HG02973 (cell line): ENCODE data around the gene CYGB.

Experiments
- ATAC-seq: cut with Tn5 transposase; IDR thresholded peaks from one replicate; pipeline ENCODE4 v1.9.1; 2021; ENCODE audit warnings: moderate library complexity; ENCODE audit not compliant: unreplicated experiment

Gene CYGB

DNA sequence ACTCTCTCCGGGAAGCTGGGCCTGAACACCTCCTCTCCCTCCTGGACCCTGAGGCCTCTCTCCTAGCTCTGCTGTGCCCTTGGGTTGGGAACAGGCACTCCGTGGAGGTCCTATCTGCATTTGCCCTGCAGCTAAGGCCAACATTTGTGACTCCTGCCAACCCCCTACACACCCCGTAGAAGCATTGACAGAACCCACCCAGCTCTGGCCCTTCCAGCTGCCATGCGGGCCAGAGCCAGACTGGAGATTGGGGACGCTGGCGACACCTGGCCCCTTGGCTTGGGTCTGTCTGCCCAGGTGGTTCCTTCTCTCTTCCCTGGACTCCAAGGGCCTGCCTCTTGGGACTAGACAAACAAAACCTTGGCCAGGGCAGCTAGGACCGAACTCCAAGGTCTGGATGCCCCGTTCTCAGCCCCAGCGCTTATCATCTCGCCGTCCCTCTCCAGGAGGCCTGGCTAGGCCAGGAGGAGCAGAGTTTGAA lies 35.6 kb downstream of the CYGB start:
- ATAC-seq: no peak

DNA sequence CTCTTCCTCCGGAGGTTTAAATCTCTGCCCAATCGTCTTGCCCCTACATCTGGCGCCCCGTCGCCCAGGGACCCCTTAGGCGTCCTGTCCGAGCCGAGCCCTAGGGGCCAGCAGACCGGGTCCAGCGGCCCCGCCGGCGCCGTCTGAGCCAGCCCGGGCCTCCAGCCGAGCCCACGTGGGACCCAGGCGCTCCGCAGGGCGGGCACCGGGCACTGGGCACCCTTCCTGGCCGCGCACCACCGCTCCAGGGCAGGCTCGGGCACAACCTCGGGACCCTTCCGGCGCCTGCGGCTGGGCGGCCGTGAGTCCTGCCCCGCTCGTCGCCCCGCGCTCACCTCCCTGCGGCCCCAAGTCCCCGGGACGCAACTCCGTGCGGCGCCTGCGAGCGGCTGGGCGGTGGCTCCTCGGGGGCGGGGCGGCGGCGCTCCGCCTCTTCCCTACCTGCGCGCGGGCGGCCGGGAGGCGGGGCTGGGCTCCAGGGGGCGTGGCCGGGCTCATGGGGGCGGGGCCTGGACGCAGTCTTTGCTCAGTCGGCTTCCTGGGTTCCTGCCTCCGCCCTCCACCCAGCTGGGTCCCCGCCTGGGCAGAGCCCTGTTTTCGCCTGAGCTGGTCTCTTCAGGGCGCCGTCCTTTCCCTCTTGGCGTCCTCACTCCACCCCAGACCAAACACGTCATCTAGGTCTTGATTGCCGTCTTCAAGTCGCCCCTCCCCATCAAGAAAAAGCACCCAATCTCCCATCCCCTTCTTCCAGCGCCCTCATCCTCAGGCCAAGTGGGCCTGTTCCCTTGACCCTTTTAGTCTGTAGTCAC lies 36.3 kb downstream of the CYGB start, which contains the start of gene RHBDF2:
RHBDF2 (minus strand) TSS at position 406 of the 809 bp plus-strand sequence. CDS start 19,899 bp downstream, outside the sequence.
- peak; percentile 65 for ATAC-seq

DNA sequence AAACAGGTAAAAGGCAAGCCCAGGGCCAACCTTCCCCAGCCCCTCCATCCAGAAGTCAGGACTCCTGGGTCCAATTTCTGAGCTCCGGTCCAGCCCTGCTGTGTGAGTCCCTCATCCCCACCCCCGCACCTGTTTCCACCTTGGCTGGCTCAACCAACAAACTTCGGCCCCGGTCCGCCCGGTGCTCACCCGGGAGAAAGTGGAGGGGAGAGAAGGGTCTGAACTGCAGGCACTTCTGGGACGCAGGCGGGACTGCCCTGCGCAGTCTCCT lies 36.8 kb downstream of the CYGB start:
- ATAC-seq: no peak

DNA sequence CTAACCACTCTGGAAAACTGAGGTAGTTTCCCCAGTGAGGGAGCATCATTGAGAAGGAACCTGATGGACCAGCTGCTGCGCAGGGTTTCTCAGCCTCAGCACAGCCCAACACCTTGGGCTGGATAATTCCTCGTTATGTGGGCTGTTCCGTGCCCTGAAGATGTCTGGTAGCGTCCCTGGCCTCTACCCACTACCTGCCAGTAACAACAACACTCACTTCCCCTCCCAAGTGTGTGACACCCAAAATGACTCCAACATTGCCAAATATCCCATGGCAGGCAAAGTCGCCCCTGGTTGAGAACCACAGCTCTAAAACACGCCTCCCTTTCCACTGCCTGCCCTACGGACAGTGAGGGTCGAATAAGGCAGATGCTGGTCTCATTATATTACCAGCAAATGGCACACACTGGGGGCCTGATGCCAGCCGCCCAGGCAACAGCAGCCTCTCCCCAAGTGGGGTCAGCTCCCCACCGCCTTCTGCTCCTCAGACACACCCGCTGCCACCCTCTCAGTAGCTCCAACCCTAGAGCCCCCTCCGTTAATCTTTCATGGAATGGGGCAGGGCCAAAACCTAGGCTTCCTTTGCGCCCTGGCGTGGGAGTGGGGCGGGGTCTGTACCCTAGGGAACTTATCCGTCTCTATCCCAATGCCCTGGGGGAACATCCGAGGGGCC lies 37.3 kb downstream of the CYGB start:
- ATAC-seq: no peak

DNA sequence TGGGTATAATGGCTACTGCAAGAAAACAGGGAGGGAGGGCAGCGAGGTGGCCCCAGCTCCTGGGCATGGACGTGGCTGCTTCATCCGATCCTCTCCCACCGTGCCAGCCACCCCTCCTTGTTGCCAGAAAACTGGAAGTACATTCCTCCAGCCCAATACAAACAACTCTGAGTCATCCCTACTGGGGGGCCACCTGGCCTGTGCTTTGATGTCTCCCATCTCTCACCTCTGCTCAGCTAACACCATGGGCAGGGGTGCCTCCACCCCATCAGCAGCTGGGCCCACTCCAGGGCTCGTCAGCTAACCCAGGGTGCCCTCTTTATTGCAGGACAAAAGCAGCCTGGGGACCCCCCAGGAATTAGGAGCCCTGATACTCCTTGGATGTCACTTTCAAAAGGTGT lies 38.2 kb downstream of the CYGB start:
- no peak for ATAC-seq

DNA sequence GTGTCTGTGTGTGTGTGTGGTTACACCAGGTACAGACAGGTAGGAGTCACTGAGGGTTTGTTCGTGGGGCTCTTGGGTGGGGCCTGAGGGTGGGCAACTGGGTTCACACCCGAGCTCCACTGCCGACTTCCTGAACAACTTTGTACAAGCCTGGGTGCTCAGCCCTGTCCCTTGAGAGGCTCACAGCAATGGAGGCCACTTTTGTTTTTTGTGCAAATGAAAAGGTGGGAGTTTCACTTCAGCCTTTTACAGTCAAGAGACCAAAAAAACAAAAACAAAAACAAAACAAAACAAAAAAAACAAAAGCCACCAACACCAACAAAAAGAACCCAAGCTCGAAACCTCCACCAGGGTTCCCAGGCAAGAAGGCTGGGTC lies 38.6 kb downstream of the CYGB start:
- no peak for ATAC-seq

DNA sequence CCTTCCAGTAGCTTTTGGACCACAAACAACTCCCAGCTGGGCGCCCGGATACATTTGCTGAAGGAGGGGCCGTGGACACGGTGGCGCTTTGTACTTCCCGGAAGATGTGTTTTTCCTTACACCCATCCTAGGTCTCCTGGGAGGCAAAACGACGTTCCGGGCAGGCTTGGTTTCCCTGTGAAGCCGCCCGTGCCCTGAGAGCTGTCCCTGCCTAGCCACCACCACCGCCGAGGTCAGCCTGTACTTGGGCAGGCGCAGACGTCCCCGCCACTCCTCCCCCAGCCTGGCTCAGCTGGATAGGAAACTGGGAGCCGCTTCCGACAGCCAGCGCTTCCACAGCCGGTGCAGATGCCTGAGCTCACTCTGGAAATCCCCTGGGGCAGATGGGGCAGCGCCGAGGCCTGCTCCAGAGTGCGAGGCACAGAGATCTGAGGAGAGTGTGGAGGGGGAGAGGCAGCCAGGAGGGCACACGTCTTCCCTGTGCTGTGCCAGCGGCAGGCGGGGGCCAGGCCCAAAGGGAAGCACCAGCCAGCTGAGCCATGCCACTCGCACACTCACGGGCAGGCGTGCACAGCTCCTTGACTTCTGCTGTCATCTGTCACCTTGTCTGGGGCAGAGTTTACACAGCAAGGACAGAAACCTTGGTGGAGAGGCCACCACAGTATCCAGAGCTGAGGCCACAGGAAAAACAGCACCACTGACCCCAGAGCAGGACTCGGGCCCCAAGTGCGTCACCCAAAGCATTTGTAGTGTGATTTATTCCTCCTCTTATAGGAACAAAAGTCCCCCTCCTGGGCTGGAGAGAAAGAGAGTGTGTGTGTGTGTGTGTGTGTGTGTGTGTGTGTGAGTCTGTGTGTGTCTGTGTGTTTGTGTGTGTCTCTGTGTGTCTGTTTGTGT lies 39.3 kb downstream of the CYGB start:
- ATAC-seq: no peak

DNA sequence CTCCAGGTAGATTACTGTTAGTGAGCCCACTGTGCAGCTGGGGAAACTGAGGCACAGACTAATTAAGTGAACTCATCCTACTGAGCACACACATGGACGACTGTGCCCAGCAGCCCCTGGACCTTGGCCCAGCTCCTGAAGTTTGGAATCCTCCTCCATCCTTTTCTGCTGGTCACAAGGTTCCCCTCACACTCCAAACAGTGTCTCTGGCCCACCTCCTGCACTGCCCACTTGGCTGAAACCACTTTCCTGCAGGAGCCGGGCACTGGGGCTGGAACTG lies 39.9 kb downstream of the CYGB start:
- ATAC-seq: no peak

DNA sequence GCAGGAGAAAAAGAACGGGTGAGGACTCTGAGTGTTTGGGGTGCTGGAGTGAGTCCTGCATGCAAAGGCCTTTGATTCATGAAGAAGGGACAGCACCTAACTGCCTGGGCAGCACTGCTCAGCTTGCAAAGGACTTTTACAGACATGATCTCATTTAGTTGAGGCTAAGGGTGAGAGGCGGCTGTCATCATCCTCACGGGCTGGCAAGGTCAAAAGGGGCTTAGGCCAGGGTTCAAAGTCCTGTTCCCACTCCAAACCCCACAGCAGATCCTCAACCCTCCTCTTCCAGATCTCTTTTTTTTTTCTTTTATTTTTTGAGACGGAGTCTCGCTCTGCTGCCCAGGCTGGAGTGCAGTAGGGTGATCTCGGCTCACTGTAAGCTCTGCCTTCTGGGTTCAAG lies 41.0 kb downstream of the CYGB start:
- ATAC-seq: no peak

DNA sequence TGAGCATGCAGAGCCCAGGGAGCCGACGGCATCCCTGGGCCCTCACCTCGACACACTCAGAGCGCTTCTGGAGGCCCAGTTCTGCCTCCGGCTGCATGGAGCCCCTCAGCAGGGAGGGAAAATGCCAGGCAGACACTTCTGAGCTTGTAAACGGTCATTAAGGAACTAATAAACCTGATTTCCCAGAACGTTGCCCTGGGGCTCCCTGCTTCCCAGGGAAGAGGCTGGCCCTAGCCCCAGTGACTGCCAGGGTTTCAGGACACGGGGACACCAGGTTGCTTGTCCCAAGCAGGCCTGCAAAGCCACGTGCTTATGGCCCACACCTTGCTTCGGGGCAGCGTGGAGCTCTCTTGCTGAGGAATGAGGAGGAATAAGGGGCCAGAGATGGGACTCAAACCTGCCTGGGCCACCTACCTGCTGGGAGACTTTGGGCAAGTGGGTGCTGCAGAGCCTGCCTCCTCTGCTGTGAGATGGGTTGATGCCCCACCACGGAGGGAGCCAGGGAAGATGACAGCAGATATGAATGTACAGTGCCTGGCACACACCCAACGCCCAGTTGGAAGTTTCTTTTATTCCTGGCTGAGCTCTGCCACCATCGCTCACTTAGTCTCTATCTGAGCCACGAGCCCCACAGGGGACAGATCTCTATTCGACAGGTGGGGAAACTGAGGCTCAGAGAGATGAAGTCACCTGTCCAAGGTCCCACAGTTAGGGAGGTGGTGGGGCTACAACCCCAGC lies 41.7 kb downstream of the CYGB start:
- ATAC-seq: no peak

DNA sequence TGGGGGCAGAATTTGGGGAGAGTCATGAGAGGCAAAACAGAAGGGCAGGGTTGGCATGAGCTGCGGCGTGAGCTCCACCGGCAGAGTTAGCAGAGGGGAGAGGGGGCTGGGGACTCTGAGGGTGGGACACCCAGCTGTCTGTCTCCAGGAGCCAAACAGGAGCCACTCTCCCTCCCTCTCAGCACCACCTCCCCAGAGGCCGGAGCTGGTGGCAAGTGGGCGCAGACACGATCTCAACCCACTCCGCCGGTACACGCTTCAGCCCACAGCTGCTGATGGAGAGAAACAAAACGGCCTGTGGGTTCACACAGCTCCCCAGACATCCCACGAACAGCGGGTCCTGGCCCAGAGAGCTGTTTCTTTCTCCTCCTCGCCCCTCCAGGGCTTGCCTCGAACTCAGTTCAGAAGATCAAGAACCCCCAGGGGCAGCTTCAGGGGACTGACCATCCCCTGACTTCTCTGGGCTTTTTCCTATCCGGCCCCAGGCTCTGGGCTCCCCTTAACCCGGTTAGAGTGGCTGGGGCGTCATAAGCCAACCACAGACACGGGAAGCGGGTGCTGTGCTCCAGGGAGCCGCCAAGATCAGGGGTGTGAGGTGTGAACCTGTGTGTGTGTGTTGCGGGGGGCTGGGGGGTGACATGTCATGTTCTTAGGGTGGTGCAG lies 43.9 kb downstream of the CYGB start:
- ATAC-seq: no peak

DNA sequence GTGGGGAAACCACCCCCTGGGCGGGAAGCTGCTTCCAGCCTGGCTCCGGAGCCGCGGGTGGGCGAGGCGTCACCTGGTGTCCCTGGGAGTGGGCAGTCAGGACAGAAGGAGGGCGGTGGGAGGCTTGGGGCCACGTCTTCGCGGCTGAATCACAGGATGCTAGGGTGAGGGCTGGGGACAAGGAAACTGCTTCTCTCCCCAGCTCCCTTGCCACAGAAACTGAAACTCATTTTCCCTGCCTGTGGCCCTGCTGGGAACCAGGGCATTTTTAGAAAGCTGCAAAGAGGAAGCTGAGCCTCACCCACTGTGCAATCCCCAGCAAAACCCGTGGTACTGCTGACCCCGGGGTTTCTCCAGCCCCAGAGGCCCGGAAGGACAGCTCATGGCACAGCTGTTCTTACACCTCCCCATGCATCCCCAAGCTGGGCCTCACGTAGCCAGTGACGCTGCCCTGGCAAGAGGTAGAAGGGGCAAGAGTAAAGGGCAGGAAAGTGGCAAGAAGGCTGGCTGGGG lies 44.5 kb downstream of the CYGB start:
- peak; percentile 40 for ATAC-seq

DNA sequence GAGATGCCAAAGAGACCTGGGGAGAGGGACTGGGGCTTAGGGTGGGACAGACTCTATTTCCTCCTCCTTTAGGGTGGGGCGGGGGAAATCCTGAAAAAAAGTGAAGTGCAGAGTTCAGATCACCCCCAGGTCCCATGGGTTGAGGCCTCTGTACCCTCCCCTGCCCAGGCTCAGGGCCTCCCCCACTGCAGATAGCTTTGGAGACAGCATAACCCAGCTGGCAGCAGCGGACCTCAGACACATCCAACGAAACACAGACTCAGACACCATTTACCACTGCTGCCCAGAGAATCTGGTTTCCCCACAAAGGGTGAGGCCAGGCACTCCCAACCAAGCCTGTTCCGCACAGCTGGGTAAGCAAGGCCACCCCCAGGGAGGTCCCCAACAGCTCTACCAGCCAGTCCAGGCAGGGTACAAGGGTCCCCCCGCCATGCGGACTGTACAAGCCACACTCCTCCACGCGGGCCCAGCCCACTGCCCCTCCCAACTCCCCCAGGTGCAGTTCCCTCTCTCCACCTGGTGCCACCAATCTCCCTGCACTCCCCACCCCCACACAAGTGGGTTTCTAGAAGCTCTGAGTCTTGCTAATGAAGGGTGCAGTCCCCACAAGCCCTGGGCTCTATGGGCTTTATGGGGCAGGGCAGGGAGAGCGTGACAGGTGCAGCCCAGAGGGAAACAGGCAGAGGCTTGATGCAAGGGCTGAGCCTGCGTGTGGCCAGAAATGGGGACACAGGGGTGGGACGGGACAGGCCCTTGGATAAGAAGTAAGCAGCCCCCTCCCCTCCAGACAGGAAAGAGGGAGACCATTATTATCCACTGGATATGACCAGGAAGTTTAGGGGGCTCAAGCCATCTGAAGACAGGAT lies 45.2 kb downstream of the CYGB start:
- peak; percentile 23 for ATAC-seq

DNA sequence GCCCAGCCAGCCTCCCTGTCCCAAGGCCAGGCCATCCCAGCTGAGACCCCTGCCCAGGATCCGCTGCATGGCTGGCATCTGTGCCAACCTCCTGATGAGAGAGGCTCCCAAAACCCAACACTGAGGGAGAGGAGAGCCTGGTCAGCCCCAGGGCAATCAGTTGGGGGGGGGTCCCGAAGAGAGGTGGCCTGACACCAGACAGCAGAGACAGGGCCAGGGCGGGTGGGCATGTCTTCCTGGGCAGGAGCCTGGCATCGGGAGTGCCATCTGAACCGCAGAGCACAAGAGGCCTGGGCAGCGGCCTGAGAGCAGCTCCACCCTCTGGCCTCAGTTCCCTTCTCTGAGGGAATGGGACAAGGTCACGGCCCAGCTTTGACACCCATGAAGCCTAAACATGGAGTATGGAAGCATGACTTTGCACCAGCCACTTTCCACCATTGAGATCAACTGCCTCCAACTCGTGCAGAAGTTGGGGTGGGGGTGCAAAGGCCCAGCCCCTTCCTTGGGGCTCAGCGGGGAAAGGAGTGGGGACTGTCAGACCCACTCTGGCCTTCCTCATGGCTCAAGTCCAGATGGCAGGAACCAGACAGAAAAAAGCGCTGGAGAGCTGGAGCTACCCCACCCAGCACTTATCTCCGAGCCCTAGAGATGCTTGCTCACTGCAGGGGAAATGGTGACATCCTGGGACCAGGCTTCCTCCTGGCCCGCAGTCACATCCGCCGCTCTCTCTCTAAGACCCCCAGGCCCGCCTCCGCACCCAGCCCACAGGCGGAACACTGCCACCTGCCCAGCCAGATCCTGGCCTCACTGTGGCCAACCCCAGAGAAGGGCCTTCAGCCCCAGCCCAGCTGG lies 46.0 kb downstream of the CYGB start:
- peak; percentile 9 for ATAC-seq

DNA sequence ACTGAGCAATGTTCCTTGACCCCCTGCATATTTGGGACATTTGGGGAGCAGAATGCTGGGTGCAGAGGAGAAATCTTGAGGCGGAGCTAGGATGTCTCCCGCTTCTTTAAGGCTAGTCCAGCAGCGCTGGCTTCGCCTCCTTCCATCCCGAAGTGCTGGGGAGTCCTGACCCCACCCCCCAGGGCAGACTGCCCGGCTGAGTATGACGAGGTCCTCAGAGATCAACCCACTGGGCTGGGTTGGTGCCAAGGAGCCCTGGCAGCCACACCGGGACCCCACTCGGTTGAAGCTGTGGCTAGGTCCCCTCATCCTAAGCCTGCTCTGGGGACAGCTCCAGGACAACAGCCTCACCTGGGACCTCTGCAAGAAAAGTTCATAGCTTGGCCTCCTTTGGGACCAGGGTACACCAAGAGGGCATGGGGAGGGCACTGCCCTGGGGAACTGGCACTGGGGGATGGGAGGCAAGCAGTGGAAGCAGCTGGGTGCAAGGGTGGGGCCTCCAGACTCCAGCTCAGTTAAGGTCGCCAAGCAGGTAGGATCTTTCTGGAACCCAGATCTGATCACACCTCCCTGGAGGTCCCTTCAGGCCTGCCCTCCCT lies 47.3 kb downstream of the CYGB start:
- ATAC-seq: no peak

DNA sequence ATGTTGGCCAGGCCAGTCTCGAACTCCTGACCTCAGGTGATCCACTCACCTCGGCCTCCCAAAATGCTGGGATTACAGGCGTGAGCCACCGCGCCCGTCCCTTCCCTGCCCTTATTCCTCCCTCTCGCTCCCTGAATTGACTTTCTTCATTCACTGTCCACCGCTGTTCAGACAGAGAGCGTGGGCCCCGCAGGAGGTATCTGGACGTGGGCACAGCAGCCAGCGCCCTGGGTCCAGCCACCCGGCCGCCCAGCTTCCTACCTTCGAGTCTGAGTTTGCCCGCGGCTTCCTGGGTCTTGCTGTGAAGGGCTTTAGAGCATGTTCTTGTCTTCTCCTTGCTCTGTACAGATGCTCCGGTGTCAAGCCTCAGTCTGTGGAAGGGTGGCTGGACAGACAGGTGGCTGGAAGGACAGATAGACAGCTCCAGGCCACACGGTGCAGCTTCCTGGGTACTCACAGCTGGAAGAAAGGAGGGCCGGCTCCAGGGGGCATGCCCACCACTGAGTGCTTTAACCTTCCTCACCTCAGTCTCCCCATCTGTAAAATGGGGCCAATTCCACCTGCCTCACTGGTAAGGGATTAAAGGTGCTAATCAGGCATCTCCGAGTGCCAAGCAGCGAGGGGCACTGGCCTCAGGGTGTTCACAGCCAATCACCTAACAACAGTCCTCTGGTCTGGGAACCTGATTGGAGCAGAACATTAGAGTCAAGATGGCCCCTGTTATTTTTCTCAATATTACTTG lies 49.9 kb downstream of the CYGB start:
- ATAC-seq: no peak

DNA sequence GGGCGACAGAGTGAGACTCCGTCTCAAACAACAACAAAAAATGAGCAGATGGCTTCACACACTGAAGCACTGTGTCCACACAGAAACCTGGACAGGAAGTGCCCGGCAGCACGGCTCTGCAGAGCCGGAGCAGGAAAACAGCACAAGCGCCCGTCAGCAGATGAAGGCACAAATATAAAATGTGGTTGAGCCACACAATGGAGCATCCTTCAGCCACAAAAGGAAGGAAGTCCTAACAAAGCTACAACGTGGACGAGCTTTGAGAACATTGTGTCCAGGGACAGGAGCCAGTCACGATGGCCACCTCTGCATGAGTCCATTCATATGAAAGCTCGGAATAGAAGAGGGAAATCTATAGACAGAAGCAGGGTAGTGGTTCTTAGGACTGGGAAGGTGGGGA lies 51.9 kb downstream of the CYGB start:
- no peak for ATAC-seq
